Measurements from ENCODE around the gene CDK5RAP3.
"Not testable (repeated sequence)": the region's sequence is repeated elsewhere in the genome, so short reads cannot be mapped to it uniquely, and the experiment has no call there.

The CDK5RAP3 gene

GRCh38 chr17:47970725-47971499, at the start of gene CDK5RAP3:
Gene CDK5RAP3, plus strand, starts transcription at chr17:47971113. Its CDS starts 34 bp downstream, at chr17:47971147.
- peak; percentile 94 to 97 (median 96) for DNase-seq

GRCh38 chr17:47924785-47925677, 45.9 kb upstream of the CDK5RAP3 start:
- DNase-seq = no peak

GRCh38 chr17:47925678-47925988, 45.3 kb upstream of the CDK5RAP3 start:
- DNase-seq = no peak

- DNase-seq = no peak
Observed at GRCh38 chr17:47927821-47928400, 43.0 kb upstream of the CDK5RAP3 start.

GRCh38 chr17:47928415-47928814, 42.5 kb upstream of the CDK5RAP3 start:
- no peak for DNase-seq

- no peak for DNase-seq
Observed at GRCh38 chr17:47929218-47930000, 41.5 kb upstream of the CDK5RAP3 start.

- no peak for DNase-seq
Observed at GRCh38 chr17:47931848-47932247, 39.1 kb upstream of the CDK5RAP3 start.

GRCh38 chr17:47934856-47935255, 36.1 kb upstream of the CDK5RAP3 start:
- no peak for DNase-seq

GRCh38 chr17:47935468-47935867, 35.4 kb upstream of the CDK5RAP3 start:
- not testable (repeated sequence) for DNase-seq

- DNase-seq = no peak
Observed at GRCh38 chr17:47935961-47936360, 35.0 kb upstream of the CDK5RAP3 start.

GRCh38 chr17:47937941-47938340, 33.0 kb upstream of the CDK5RAP3 start:
- no peak for DNase-seq

- peak; percentile 84 to 93 (median 92) for DNase-seq
Observed at GRCh38 chr17:47941246-47942095, 29.4 kb upstream of the CDK5RAP3 start, which contains the start of gene PNPO. Gene PNPO, plus strand, starts transcription at chr17:47941571. Its CDS starts 105 bp downstream, at chr17:47941676.

- DNase-seq = peak in 1 of 6 experiments; percentile 34
Observed at GRCh38 chr17:47942096-47942510, 28.8 kb upstream of the CDK5RAP3 start.

- no peak for DNase-seq
Observed at GRCh38 chr17:47942568-47942967, 28.3 kb upstream of the CDK5RAP3 start.

GRCh38 chr17:47945080-47945479, 25.8 kb upstream of the CDK5RAP3 start:
- DNase-seq = peak in 2 of 6 experiments; percentile 4 to 10

GRCh38 chr17:47945529-47946508, 25.1 kb upstream of the CDK5RAP3 start:
- no peak for DNase-seq

GRCh38 chr17:47946516-47946915, 24.4 kb upstream of the CDK5RAP3 start:
- DNase-seq = no peak

- peak; percentile 11 to 62 (median 31) for DNase-seq
Observed at GRCh38 chr17:47946929-47947397, 23.9 kb upstream of the CDK5RAP3 start.

- no peak for DNase-seq
Observed at GRCh38 chr17:47948706-47949196, 22.2 kb upstream of the CDK5RAP3 start.

- peak; percentile 18 to 73 (median 66) for DNase-seq
Observed at GRCh38 chr17:47949197-47949759, 21.6 kb upstream of the CDK5RAP3 start.

Data from stimulated activated naive CD4-positive, alpha-beta T cell (primary cell).